ENCODE results near the gene GADD45G. TPM values are rescaled to one million over a fixed set of nuclear protein-coding genes. Genes with fewer than 3 reads are reported as not detected.

GADD45G gene
- total and polyA plus RNA-seq, 10 of the 15 experiments (the other 5 are each of a cell fraction or from before 2014, with no cell fraction given) = 0.07 to 1.00 (median 0.29) TPM; not detected in 4

DNA sequence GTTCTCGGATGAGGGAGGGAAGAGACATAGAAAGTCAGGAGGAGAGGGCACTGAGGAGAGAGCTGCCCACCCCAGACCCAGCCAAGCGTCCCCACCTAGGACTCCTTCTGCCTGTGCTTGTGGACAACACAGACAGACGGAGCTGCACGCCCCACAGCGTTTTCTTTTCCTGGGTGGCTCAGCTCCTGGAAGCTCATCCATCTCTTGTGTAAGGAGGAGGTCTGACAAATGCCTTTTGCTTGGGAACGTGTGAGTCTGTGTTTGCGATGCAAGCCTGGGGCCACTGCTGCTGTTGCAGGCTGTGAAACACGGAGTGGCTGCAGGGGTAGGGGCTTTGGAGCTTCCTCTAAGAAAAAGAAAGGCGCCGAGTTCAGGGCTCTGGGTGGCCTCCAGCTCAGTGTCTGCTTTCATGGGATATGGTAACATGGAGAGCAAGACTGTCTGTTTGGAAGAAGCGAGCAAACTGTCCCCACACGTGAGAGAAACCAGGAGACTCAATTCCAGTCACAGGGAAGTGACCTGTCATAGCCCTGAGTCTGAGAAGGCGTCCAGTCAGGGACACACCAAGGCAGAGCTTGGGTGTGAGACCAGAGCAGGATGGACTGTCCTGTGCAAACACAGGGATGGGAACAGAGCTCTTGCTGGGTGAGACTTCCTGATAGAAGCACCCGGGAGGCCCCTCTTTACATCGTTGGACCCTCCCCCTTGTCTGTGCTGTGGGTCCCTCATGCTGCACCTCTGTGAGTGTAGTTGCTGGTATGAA, 42.7 kb downstream of the GADD45G start:
- Histone ChIP-seq H3K9me3 (replicated peaks; ENCODE audit: control insufficient read depth, insufficient read depth, low read length) (no peaks in the 10 kb centered on the region; the same call in 2 of the 3 replicates), H3K79me2 (ENCODE audit: control insufficient read depth, insufficient read depth, low read length) (no peaks in the 10 kb centered on the region), H3K9ac (ENCODE audit: control insufficient read depth, insufficient read depth, low read length) (no peak overlapping the region), H2AFZ (ENCODE audit: control insufficient read depth, low read depth, low read length) (no peak overlapping the region), H3K4me3 (no peak overlapping the region), H3K4me2 (ENCODE audit: control insufficient read depth, insufficient read depth) (no peak overlapping the region), H3K27me3 (replicated peaks in 1 of 2; ENCODE audit: control insufficient read depth in 2 of 2, insufficient read depth in 2 of 2, low read length in 1 of 2) (peaks cover 0 to 3% of the 10 kb centered on the region in 2 experiments), H4K20me1 (ENCODE audit: control insufficient read depth, insufficient read depth) (no peaks in the 10 kb centered on the region), H3K27ac (ENCODE audit: control insufficient read depth, insufficient read depth) (no peak overlapping the region), H3K36me3 (ENCODE audit: control insufficient read depth in 2 of 2, insufficient read depth in 2 of 2, low read length in 1 of 2) (no peaks in the 10 kb centered on the region), H3K4me1 (ENCODE audit: control insufficient read depth, insufficient read depth, low read length) (no peaks in the 10 kb centered on the region)
- POLR2A ChIA-PET = no interaction called here
- RAD21 ChIA-PET (ENCODE audit: unreplicated experiment) = no interaction called here
- in situ Hi-C loops (cut with MboI) = no loop called here
- CTCF ChIA-PET = no interaction called here
- SMC1A ChIA-PET (ENCODE audit: uncharacterized antibody, unreplicated experiment) = no interaction called here
- BruUV-seq (replicated peaks) = no TSS peak
- no peak for TF ChIP-seq YBX1 (IDR thresholded peaks at IDR 0.05)
- TF ChIP-seq, protein P1, sequence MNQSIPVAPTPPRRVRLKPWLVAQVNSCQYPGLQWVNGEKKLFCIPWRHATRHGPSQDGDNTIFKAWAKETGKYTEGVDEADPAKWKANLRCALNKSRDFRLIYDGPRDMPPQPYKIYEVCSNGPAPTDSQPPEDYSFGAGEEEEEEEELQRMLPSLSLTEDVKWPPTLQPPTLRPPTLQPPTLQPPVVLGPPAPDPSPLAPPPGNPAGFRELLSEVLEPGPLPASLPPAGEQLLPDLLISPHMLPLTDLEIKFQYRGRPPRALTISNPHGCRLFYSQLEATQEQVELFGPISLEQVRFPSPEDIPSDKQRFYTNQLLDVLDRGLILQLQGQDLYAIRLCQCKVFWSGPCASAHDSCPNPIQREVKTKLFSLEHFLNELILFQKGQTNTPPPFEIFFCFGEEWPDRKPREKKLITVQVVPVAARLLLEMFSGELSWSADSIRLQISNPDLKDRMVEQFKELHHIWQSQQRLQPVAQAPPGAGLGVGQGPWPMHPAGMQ (IDR thresholded peaks at IDR 0.05; ENCODE audit: borderline replicate concordance) = no peak
- TF ChIP-seq, protein P2, sequence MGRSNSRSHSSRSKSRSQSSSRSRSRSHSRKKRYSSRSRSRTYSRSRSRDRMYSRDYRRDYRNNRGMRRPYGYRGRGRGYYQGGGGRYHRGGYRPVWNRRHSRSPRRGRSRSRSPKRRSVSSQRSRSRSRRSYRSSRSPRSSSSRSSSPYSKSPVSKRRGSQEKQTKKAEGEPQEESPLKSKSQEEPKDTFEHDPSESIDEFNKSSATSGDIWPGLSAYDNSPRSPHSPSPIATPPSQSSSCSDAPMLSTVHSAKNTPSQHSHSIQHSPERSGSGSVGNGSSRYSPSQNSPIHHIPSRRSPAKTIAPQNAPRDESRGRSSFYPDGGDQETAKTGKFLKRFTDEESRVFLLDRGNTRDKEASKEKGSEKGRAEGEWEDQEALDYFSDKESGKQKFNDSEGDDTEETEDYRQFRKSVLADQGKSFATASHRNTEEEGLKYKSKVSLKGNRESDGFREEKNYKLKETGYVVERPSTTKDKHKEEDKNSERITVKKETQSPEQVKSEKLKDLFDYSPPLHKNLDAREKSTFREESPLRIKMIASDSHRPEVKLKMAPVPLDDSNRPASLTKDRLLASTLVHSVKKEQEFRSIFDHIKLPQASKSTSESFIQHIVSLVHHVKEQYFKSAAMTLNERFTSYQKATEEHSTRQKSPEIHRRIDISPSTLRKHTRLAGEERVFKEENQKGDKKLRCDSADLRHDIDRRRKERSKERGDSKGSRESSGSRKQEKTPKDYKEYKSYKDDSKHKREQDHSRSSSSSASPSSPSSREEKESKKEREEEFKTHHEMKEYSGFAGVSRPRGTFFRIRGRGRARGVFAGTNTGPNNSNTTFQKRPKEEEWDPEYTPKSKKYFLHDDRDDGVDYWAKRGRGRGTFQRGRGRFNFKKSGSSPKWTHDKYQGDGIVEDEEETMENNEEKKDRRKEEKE (IDR thresholded peaks at IDR 0.05) = no peak
- TF ChIP-seq FOS (IDR thresholded peaks at IDR 0.05; ENCODE audit: borderline replicate concordance, extremely low read depth, insufficient read length) = no peak
- no peak for TF ChIP-seq RELA (IDR thresholded peaks at IDR 0.05; ENCODE audit: borderline replicate concordance, partially characterized antibody)
- TF ChIP-seq KLF5 (IDR thresholded peaks at IDR 0.05; ENCODE audit: partially characterized antibody) = no peak
- FAIRE-seq = no peak
- intact Hi-C loops (cut with micrococcal nuclease; ENCODE audit: unreplicated experiment) = no loop called here
- 19% methylated on average over 15 of the region's 15 CpGs for WGBS (ENCODE audit: insufficient coverage, insufficient replicate concordance, low lambda C conversion rate, missing lambda C conversion rate)
- no peak for ATAC-seq
- no peak for DNase-seq (ENCODE audit: low read depth, low spot score)

Data from GM12878 (cell line).